Measurements from ENCODE around the gene PI3.

The PI3 gene

DNA sequence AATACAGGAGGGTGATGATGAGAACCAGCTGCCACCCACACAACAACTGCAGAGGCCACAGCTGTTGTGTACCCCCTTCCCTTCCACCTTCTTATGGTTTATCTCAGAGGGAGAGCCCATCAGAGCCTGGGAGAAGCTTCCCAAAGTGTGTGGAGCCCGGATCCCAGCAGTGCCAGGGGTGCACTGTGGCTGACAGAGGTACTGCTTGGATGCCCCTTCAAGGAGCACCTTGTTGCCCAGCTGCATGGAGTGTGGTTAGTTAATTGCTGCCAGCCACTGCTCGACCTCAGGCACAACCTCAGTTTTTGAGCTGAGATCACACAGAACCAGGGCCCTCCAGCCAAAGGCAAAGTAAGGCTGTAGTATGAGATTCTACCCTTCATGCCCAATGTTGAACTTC lies 13.0 kb downstream of the PI3 start:
- H3K27ac ChIP-seq (ENCODE audit: low read length): no peak overlapping the region
- H3K9ac ChIP-seq (ENCODE audit: low read length in 2 of 2): no peak overlapping the region
- no peaks in the 10 kb centered on the region for H3K9me3 ChIP-seq (ENCODE audit: control insufficient read depth in 2 of 2, low read length in 2 of 2)
- H3K27me3 ChIP-seq (ENCODE audit: control insufficient read depth in 1 of 2, insufficient read depth in 2 of 2, low read length in 2 of 2): peaks cover 0 to 2% of the 10 kb centered on the region in 2 donors
- H3K36me3 ChIP-seq (ENCODE audit: control insufficient read depth in 2 of 2, insufficient read depth in 2 of 2, low read length in 2 of 2): no peaks in the 10 kb centered on the region
- H3K4me3 ChIP-seq (ENCODE audit: low read length in 2 of 2): no peak overlapping the region
- H3K4me1 ChIP-seq (ENCODE audit: control insufficient read depth, insufficient read depth, low read length): no peaks in the 10 kb centered on the region

DNA sequence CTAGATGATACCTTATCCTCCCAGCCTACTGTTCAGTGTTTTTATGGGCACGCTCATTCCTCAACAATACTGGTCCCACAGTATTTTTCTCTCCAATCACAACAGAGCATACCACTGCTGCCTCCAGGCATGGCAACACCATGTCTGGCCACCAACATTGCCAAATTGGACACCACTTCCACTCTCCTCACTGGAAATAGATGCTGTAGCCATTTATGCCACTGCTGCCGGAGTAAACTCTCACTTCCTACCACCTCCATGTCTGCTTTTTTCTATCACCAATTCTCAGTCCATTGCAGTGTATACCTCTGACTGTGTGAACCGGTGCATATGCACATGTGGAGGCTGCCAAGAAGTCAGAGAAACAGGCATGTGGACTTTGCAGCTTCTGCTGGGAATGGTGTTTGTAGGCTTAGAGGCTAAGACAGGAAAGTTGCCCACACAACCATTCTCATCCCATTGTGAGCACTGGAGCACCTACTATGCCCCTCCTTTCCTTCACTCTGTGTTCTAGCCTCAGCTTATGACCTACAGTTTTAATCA lies 14.4 kb downstream of the PI3 start:
- Histone ChIP-seq H3K36me3 (ENCODE audit: control insufficient read depth in 2 of 2, insufficient read depth in 2 of 2, low read length in 2 of 2) (no peaks in the 10 kb centered on the region), H3K4me1 (ENCODE audit: control insufficient read depth, insufficient read depth, low read length) (no peaks in the 10 kb centered on the region), H3K9me3 (ENCODE audit: control insufficient read depth in 2 of 2, low read length in 2 of 2) (no peaks in the 10 kb centered on the region), H3K27ac (ENCODE audit: low read length) (no peak overlapping the region), H3K9ac (ENCODE audit: low read length in 2 of 2) (no peak overlapping the region), H3K4me3 (ENCODE audit: low read length in 2 of 2) (no peak overlapping the region), H3K27me3 (ENCODE audit: control insufficient read depth in 1 of 2, insufficient read depth in 2 of 2, low read length in 2 of 2) (peaks cover 0 to 2% of the 10 kb centered on the region in 2 donors)

DNA sequence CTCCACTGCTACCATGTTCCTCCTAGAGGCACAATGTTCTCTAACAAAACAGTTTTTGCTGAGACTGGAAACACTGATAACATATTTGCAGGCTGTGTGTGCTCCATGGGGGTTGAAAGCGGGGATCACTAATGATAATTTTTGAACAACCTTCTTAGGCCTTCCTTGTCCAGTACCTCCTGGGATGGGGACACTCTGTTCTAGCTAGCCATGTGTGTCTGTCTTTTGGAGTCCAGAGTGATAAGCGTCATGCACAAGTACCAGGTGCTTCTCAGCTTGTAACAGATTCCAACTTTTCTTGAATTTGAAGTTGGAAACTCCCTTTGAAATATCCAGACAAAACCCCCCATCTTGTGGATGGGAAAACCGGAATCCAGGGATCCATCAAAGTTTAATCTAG lies 15.2 kb downstream of the PI3 start:
- H3K27ac ChIP-seq (ENCODE audit: low read length): no peak overlapping the region
- H3K36me3 ChIP-seq (ENCODE audit: control insufficient read depth in 2 of 2, insufficient read depth in 2 of 2, low read length in 2 of 2): no peaks in the 10 kb centered on the region

DNA sequence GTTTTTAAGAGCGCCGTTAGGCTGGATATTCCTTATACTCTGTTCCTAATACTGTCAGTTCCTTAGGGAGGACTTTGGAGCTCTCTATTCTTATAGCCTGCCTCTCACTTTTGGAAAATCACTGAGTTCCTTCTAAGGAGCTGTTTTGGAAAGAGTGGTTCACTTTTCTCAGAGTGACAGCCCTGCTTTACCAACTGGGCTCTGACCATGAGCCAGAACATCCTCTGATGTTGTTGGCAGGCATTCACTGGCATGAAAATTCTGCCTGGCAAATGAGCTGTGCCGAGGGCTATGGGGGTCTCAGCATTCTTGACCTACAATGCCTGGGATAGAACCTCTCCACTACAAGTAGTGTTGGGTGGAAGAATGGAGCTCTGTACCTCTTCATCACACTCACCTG lies 17.2 kb downstream of the PI3 start:
- no peaks in the 10 kb centered on the region for H3K4me1 ChIP-seq (ENCODE audit: control insufficient read depth, insufficient read depth, low read length)
- no peaks in the 10 kb centered on the region for H3K9me3 ChIP-seq (ENCODE audit: control insufficient read depth in 2 of 2, low read length in 2 of 2)
- no peaks in the 10 kb centered on the region for H3K36me3 ChIP-seq (ENCODE audit: control insufficient read depth in 2 of 2, insufficient read depth in 2 of 2, low read length in 2 of 2)
- no peak overlapping the region for H3K9ac ChIP-seq (ENCODE audit: low read length in 2 of 2)
- peaks cover 0 to 2% of the 10 kb centered on the region in 2 donors for H3K27me3 ChIP-seq (ENCODE audit: control insufficient read depth in 1 of 2, insufficient read depth in 2 of 2, low read length in 2 of 2)
- no peak overlapping the region for H3K4me3 ChIP-seq (ENCODE audit: low read length in 2 of 2)
- H3K27ac ChIP-seq (ENCODE audit: low read length): no peak overlapping the region

More for the DNA sequence above, 15.2 kb downstream of the PI3 start:
- Histone ChIP-seq H3K4me3 (ENCODE audit: low read length in 2 of 2) (no peak overlapping the region), H3K9me3 (ENCODE audit: control insufficient read depth in 2 of 2, low read length in 2 of 2) (no peaks in the 10 kb centered on the region), H3K9ac (ENCODE audit: low read length in 2 of 2) (no peak overlapping the region), H3K4me1 (ENCODE audit: control insufficient read depth, insufficient read depth, low read length) (no peaks in the 10 kb centered on the region), H3K27me3 (ENCODE audit: control insufficient read depth in 1 of 2, insufficient read depth in 2 of 2, low read length in 2 of 2) (peaks cover 0 to 2% of the 10 kb centered on the region in 2 donors)

GRCh38 chr20:45193331-45193730 lies 18.6 kb downstream of the PI3 start:
- Histone ChIP-seq H3K4me1 (ENCODE audit: control insufficient read depth, insufficient read depth, low read length) (no peaks in the 10 kb centered on the region), H3K36me3 (ENCODE audit: control insufficient read depth in 2 of 2, insufficient read depth in 2 of 2, low read length in 2 of 2) (no peaks in the 10 kb centered on the region), H3K27ac (ENCODE audit: low read length) (no peak overlapping the region), H3K9ac (ENCODE audit: low read length in 2 of 2) (no peak overlapping the region), H3K4me3 (ENCODE audit: low read length in 2 of 2) (no peak overlapping the region), H3K9me3 (ENCODE audit: control insufficient read depth in 2 of 2, low read length in 2 of 2) (no peaks in the 10 kb centered on the region), H3K27me3 (ENCODE audit: control insufficient read depth in 1 of 2, insufficient read depth in 2 of 2, low read length in 2 of 2) (peaks cover 0 to 2% of the 10 kb centered on the region in 2 donors)

DNA sequence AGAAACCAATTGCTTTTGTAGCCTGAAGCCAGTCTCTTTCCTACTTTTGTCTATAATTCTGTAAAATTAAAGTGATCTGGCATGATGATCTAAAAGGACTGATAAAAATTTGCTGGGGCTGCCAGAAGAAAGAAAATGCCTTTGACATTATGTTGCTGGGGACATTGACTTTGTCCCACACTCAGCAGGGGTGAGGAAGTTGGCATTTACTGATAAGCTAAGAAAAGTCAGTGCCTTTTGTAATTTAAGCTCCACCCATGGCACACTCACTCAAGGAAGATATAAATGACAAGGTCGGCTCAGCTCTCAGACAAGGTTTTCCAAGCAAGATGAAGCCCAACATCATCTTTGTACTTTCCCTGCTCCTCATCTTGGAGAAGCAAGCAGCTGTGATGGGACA lies 32.0 kb downstream of the PI3 start, which contains the start of gene SEMG1:
TSS of gene SEMG1 (plus strand) at position 309 of the 400 bp plus-strand sequence. CDS start at position 330, 21 bp downstream.
- Histone ChIP-seq H3K4me1 (ENCODE audit: control insufficient read depth, insufficient read depth, low read length) (no peaks in the 10 kb centered on the region), H3K9me3 (ENCODE audit: control insufficient read depth in 2 of 2, low read length in 2 of 2) (peaks cover 3% of the 10 kb centered on the region in 2 donors)

GRCh38 chr20:45209924-45210323 lies 35.2 kb downstream of the PI3 start:
- no peak overlapping the region for H3K4me3 ChIP-seq (ENCODE audit: low read length in 2 of 2)
- no peak overlapping the region for H3K9ac ChIP-seq (ENCODE audit: low read length in 2 of 2)
- H3K27ac ChIP-seq (ENCODE audit: low read length): no peak overlapping the region
- no peaks in the 10 kb centered on the region for H3K4me1 ChIP-seq (ENCODE audit: control insufficient read depth, insufficient read depth, low read length)
- H3K9me3 ChIP-seq (ENCODE audit: control insufficient read depth in 2 of 2, low read length in 2 of 2): no peaks in the 10 kb centered on the region
- H3K27me3 ChIP-seq (ENCODE audit: control insufficient read depth in 1 of 2, insufficient read depth in 2 of 2, low read length in 2 of 2): no peaks in the 10 kb centered on the region
- no peaks in the 10 kb centered on the region for H3K36me3 ChIP-seq (ENCODE audit: control insufficient read depth in 2 of 2, insufficient read depth in 2 of 2, low read length in 2 of 2)

More for the DNA sequence above, 32.0 kb downstream of the PI3 start, which contains the start of gene SEMG1:
- H3K36me3 ChIP-seq (ENCODE audit: control insufficient read depth in 2 of 2, insufficient read depth in 2 of 2, low read length in 2 of 2): no peaks in the 10 kb centered on the region
- H3K4me3 ChIP-seq (ENCODE audit: low read length in 2 of 2): no peak within 1 kb of the TSS
- H3K9ac ChIP-seq (ENCODE audit: low read length in 2 of 2): no peak within 1 kb of the TSS
- no peak within 1 kb of the TSS for H3K27ac ChIP-seq (ENCODE audit: low read length)
- no peaks in the 10 kb centered on the region for H3K27me3 ChIP-seq (ENCODE audit: control insufficient read depth in 1 of 2, insufficient read depth in 2 of 2, low read length in 2 of 2)

DNA sequence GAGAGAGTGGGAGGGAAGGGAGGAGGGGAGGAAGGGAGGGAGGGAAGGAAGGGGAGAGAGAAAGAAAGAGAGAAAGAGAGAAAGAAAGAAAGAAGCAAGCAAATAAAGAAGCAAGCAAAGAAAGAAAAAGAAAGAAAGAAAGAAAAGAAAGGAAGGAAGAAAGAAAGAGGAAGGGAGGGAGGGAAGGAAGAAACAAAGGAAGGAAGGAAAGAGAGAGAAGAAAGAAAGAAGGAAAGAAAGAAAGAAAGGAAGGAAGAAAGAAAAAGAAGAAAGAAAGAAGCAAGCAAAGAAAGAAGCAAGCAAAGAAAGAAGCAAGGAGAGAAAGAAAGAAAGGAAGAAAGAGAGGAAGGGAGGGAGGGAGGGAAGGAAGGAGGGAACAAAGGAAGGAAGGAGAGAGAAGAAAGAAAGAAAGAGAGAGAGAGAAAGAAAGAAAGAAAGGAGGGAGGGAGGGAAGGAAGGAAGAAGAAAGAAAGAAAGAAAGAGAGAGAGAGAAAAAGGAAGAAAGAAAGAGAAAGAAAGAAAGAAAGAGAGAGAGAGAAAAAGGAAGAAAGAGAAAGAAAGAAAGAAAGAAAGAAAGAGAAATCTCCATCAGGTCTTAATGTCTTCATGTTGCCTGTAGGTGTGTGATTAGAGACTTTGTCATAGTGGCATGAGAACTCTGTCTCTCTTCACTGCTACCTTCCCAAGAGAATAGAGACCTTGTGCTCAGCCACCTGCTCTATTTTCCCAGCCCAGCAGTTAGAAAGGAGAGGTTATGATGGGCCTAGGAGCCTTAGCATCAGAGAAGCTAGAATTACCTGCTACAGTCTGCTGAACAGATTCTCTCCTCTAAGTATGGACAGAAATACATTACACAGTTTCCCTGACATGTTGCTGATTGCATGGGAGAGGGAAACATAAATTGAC lies 37.1 kb downstream of the PI3 start:
- Histone ChIP-seq H3K27ac (ENCODE audit: low read length) (no peak overlapping the region), H3K36me3 (ENCODE audit: control insufficient read depth in 2 of 2, insufficient read depth in 2 of 2, low read length in 2 of 2) (no peaks in the 10 kb centered on the region), H3K9ac (ENCODE audit: low read length in 2 of 2) (no peak overlapping the region)

GRCh38 chr20:45212836-45213235 lies 38.1 kb downstream of the PI3 start:
- H3K9me3 ChIP-seq (ENCODE audit: control insufficient read depth in 2 of 2, low read length in 2 of 2): no peaks in the 10 kb centered on the region
- no peak overlapping the region for H3K9ac ChIP-seq (ENCODE audit: low read length in 2 of 2)
- H3K27me3 ChIP-seq (ENCODE audit: control insufficient read depth in 1 of 2, insufficient read depth in 2 of 2, low read length in 2 of 2): no peaks in the 10 kb centered on the region
- H3K36me3 ChIP-seq (ENCODE audit: control insufficient read depth in 2 of 2, insufficient read depth in 2 of 2, low read length in 2 of 2): no peaks in the 10 kb centered on the region
- H3K4me3 ChIP-seq (ENCODE audit: low read length in 2 of 2): no peak overlapping the region
- H3K27ac ChIP-seq (ENCODE audit: low read length): no peak overlapping the region
- H3K4me1 ChIP-seq (ENCODE audit: control insufficient read depth, insufficient read depth, low read length): no peaks in the 10 kb centered on the region

More for the DNA sequence above, 37.1 kb downstream of the PI3 start:
- Histone ChIP-seq H3K4me3 (ENCODE audit: low read length in 2 of 2) (no peak overlapping the region), H3K27me3 (ENCODE audit: control insufficient read depth in 1 of 2, insufficient read depth in 2 of 2, low read length in 2 of 2) (no peaks in the 10 kb centered on the region), H3K9me3 (ENCODE audit: control insufficient read depth in 2 of 2, low read length in 2 of 2) (no peaks in the 10 kb centered on the region), H3K4me1 (ENCODE audit: control insufficient read depth, insufficient read depth, low read length) (no peaks in the 10 kb centered on the region)

GRCh38 chr20:45218124-45218523 lies 43.4 kb downstream of the PI3 start:
- Histone ChIP-seq H3K36me3 (ENCODE audit: control insufficient read depth in 2 of 2, insufficient read depth in 2 of 2, low read length in 2 of 2) (no peaks in the 10 kb centered on the region), H3K4me1 (ENCODE audit: control insufficient read depth, insufficient read depth, low read length) (no peaks in the 10 kb centered on the region), H3K4me3 (ENCODE audit: low read length in 2 of 2) (no peak overlapping the region), H3K27ac (ENCODE audit: low read length) (no peak overlapping the region), H3K27me3 (ENCODE audit: control insufficient read depth in 1 of 2, insufficient read depth in 2 of 2, low read length in 2 of 2) (no peaks in the 10 kb centered on the region), H3K9me3 (ENCODE audit: control insufficient read depth in 2 of 2, low read length in 2 of 2) (no peaks in the 10 kb centered on the region), H3K9ac (ENCODE audit: low read length in 2 of 2) (no peak overlapping the region)

DNA sequence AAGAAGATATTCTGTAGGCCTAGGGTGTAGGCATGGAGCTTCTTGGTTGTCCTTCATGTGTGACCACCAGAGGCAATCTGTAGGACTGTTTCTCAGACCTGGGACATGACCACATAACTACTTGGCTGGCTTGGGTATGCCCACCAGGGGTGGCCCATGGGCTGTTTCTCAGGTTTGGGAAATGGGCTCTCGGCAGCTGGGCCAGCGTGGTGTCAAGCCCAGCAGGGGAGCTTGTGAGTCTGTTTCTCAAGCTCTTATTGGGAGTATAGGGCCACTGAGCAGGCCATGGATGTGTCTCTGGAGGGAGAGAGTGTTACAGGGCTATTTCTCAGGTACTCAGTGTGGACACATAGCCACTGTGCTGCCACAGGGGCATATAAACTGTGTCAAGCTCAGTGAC lies 43.9 kb downstream of the PI3 start:
- Histone ChIP-seq H3K36me3 (ENCODE audit: control insufficient read depth in 2 of 2, insufficient read depth in 2 of 2, low read length in 2 of 2) (no peaks in the 10 kb centered on the region), H3K9me3 (ENCODE audit: control insufficient read depth in 2 of 2, low read length in 2 of 2) (no peaks in the 10 kb centered on the region), H3K4me1 (ENCODE audit: control insufficient read depth, insufficient read depth, low read length) (no peaks in the 10 kb centered on the region), H3K27me3 (ENCODE audit: control insufficient read depth in 1 of 2, insufficient read depth in 2 of 2, low read length in 2 of 2) (no peaks in the 10 kb centered on the region), H3K27ac (ENCODE audit: low read length) (no peak overlapping the region), H3K9ac (ENCODE audit: low read length in 2 of 2) (no peak overlapping the region), H3K4me3 (ENCODE audit: low read length in 2 of 2) (no peak overlapping the region)
